Measurements from ENCODE around the gene ZBTB8OS. TPM values are rescaled to one million over a fixed set of nuclear protein-coding genes. Genes with fewer than 3 reads are reported as not detected.
"Not testable (repeated sequence)": the region's sequence is repeated elsewhere in the genome, so short reads cannot be mapped to it uniquely, and the experiment has no call there.

The ZBTB8OS gene
- total and polyA plus RNA-seq, 12 donors, result 9.7 to 83.0 (median 38.4) TPM

GRCh38 chr1:32680642-32681041, 30.3 kb upstream of the ZBTB8OS start:
- WGBS, 4 donors, result 41 to 59% (median 53%) methylated on average over 1 of the region's 1 CpG
- no peak for TF ChIP-seq POLR2A (IDR thresholded peaks at IDR 0.05)
- TF ChIP-seq, protein P1, sequence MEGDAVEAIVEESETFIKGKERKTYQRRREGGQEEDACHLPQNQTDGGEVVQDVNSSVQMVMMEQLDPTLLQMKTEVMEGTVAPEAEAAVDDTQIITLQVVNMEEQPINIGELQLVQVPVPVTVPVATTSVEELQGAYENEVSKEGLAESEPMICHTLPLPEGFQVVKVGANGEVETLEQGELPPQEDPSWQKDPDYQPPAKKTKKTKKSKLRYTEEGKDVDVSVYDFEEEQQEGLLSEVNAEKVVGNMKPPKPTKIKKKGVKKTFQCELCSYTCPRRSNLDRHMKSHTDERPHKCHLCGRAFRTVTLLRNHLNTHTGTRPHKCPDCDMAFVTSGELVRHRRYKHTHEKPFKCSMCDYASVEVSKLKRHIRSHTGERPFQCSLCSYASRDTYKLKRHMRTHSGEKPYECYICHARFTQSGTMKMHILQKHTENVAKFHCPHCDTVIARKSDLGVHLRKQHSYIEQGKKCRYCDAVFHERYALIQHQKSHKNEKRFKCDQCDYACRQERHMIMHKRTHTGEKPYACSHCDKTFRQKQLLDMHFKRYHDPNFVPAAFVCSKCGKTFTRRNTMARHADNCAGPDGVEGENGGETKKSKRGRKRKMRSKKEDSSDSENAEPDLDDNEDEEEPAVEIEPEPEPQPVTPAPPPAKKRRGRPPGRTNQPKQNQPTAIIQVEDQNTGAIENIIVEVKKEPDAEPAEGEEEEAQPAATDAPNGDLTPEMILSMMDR (IDR thresholded peaks at IDR 0.05), result no peak
- Histone ChIP-seq H3K36me3 (replicated peaks in 1 of 2) (peaks cover 0 to 68% of the 10 kb centered on the region in 2 donors), H3K27ac (no peak overlapping the region), H3K4me3 (no peak overlapping the region), H3K9me3 (replicated peaks in 1 of 3) (no peaks in the 10 kb centered on the region), H3K4me1 (replicated peaks in 1 of 2) (peaks cover 0 to 24% of the 10 kb centered on the region in 2 donors), H3K27me3 (no peaks in the 10 kb centered on the region)
- no peak for DNase-seq
- intact Hi-C loops (cut with DNase I), result no loop called here

GRCh38 chr1:32679993-32680392, 29.6 kb upstream of the ZBTB8OS start:
- Histone ChIP-seq H3K36me3 (replicated peaks in 1 of 2) (peaks cover 0 to 74% of the 10 kb centered on the region in 2 donors), H3K4me1 (replicated peaks in 1 of 2) (peaks cover 0 to 24% of the 10 kb centered on the region in 2 donors)
- H3K4me3 ChIP-seq; H3K27ac ChIP-seq; intact Hi-C loops (cut with DNase I); H3K27me3 ChIP-seq; H3K9me3 ChIP-seq (replicated peaks in 1 of 3); DNase-seq: not testable (repeated sequence)
- 84 to 88% (median 84%) methylated on average over 4 of the region's 4 CpGs for WGBS, 4 donors

DNA sequence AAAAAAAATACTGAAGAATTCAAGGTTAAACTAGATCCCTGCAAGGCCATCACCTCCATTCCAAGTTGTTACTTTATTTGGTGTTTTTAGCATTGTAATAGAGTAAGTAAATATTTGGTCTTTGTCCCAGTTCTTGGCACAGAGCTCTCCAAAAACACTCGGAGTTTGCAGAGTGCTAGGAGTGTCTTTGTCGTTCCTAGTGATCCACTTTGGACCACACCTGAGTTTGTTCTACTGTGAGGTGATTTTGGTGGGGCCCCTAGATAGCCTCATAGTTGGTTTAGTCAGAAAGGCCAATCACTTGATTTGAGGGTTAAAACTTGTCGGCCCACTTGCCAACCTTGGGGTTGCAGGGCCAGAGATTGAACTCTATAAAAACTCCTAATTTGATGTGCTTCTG, 26.6 kb upstream of the ZBTB8OS start:
- Histone ChIP-seq H3K36me3 (replicated peaks in 1 of 2) (peaks cover 0 to 88% of the 10 kb centered on the region in 2 donors), H3K27me3 (no peaks in the 10 kb centered on the region), H3K4me3 (no peak overlapping the region), H3K4me1 (replicated peaks in 1 of 2) (peaks cover 0 to 15% of the 10 kb centered on the region in 2 donors), H3K27ac (no peak overlapping the region), H3K9me3 (replicated peaks in 1 of 3) (no peaks in the 10 kb centered on the region)
- intact Hi-C loops (cut with DNase I), result no loop called here
- no peak for DNase-seq
- TF ChIP-seq, protein P1 (IDR thresholded peaks at IDR 0.05), result no peak
- no peak for TF ChIP-seq POLR2A (IDR thresholded peaks at IDR 0.05)
- 29 to 44% (median 34%) methylated on average over 3 of the region's 3 CpGs for WGBS, 4 donors

DNA sequence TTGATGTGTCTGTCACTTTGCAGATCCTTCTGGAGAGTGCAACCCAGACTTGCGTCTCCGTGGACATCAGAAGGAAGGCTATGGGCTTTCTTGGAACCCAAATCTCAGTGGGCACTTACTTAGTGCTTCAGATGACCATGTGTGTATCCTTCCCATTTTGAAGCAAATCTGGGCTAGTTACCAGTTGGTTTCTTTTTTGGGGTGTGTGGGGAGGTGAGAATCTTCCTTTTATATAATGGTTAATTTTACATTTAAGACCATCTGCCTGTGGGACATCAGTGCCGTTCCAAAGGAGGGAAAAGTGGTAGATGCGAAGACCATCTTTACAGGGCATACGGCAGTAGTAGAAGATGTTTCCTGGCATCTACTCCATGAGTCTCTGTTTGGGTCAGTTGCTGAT, 18.4 kb upstream of the ZBTB8OS start:
- WGBS, 4 donors, result 95 to 98% (median 97%) methylated on average over 5 of the region's 5 CpGs
- H3K4me1 ChIP-seq (replicated peaks in 1 of 2); H3K27me3 ChIP-seq; DNase-seq; H3K9me3 ChIP-seq (replicated peaks in 1 of 3); H3K27ac ChIP-seq; H3K4me3 ChIP-seq; intact Hi-C loops (cut with DNase I): not testable (repeated sequence)
- peaks cover 0 to 96% of the 10 kb centered on the region in 2 donors for H3K36me3 ChIP-seq (replicated peaks in 1 of 2)

GRCh38 chr1:32666901-32667566, 16.7 kb upstream of the ZBTB8OS start:
- H3K4me1 ChIP-seq (replicated peaks in 1 of 2), result no peaks in the 10 kb centered on the region
- H3K4me3 ChIP-seq, result no peak overlapping the region
- intact Hi-C loops (cut with DNase I), result no loop called here
- no peak overlapping the region for H3K27ac ChIP-seq
- 62 to 68% (median 64%) methylated on average over 12 of the region's 12 CpGs for WGBS, 4 donors
- H3K9me3 ChIP-seq (replicated peaks in 1 of 3), result no peaks in the 10 kb centered on the region
- no peak for TF ChIP-seq POLR2A (IDR thresholded peaks at IDR 0.05)
- TF ChIP-seq, protein P1 (IDR thresholded peaks at IDR 0.05), result no peak
- peaks cover 0 to 94% of the 10 kb centered on the region in 2 donors for H3K36me3 ChIP-seq (replicated peaks in 1 of 2)
- no peak for DNase-seq
- no peaks in the 10 kb centered on the region for H3K27me3 ChIP-seq
